GM19240 (cell line): Measurements from ENCODE around the gene METTL25B.

Source experiments
- DNase-seq: peaks from one replicate; pipeline ENCODE4 v3.0.0; 2011; ENCODE audit warnings: low spot score; ENCODE audit not compliant: insufficient read length

Gene METTL25B

GRCh38 chr1:156700736-156701531 lies 27.3 kb upstream of the METTL25B start:
- no peak for DNase-seq

- DNase-seq = no peak
Measured at GRCh38 chr1:156703336-156703735, 24.9 kb upstream of the METTL25B start.

DNA sequence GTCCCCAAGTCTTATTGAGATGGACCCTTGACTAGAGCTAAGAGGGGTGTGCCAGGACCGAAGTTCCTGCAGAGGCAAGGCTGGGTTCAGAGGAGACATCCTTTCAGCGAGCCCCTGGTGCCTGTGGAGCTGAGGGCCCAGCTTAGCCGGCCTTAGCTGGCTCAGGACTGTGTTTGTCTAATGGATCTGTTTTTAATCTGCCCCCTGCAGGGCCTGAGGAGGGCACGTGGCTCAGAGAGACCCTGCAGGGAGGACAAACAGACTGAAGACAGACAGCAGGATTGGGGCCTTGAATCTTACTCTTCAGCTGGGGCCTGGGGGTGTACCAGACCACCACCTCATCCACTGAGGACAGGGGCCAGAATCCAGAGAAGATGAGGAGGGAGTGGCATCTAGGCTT lies 24.5 kb upstream of the METTL25B start:
- DNase-seq = no peak

- no peak for DNase-seq
Measured at GRCh38 chr1:156704166-156704711, 24.0 kb upstream of the METTL25B start.

DNA sequence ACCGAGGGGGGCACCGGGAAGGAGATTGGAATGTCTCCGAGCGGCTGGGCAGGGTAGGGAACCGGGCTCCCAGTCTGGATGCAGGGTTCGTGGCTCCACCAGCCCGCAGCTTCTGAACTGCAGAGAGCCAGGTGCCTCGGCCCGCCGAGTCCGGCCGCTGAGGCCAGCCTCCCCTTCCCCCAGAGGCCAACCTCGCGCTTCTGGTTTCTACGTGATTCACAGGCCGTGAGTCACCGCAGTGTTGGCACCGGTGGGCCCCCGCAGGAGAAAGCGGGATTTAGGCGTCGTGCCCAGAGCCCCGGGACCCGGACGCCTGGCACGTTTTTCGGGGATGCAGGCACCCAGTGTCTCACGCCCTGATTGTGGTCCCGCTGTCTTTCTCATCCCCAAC lies 23.3 kb upstream of the METTL25B start:
- DNase-seq = no peak

DNA sequence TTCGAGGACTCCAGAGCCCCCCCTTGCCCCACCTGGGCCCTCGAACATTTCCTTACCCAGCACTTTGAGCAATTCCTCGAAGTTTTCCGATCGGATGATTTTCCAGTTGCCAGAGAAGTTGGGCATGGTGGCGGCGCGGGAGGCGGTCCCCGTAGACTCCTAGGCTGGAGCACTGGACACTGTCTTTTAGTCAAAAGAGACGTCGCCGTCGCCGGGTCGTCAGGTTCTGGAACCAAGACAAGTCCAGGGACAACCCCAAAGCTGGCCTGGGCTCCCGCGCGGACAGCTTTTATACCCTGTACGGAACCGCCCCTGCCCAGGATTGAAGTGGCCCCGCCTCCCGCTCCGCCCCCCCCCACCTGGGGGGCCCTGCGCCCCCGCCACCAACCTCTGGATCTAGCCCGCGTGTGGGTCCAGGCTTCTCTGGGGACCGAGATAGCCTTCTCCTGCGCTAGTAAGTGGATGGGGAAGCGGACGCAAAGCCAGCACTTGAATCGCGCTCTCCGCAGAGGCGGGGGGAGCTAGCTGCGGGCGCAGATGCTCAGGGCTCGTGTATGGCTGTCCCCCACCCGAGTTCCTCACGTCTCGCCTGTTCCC lies 22.9 kb upstream of the METTL25B start, which contains the start of gene CRABP2:
Gene CRABP2, minus strand, starts transcription at position 263 of the 597 bp plus-strand sequence. Its CDS starts 137 bp downstream, at position 126.
- DNase-seq = no peak

GRCh38 chr1:156705918-156706656 lies 22.2 kb upstream of the METTL25B start:
- no peak for DNase-seq

- no peak for DNase-seq
Measured at GRCh38 chr1:156706657-156707416, 21.4 kb upstream of the METTL25B start.

DNA sequence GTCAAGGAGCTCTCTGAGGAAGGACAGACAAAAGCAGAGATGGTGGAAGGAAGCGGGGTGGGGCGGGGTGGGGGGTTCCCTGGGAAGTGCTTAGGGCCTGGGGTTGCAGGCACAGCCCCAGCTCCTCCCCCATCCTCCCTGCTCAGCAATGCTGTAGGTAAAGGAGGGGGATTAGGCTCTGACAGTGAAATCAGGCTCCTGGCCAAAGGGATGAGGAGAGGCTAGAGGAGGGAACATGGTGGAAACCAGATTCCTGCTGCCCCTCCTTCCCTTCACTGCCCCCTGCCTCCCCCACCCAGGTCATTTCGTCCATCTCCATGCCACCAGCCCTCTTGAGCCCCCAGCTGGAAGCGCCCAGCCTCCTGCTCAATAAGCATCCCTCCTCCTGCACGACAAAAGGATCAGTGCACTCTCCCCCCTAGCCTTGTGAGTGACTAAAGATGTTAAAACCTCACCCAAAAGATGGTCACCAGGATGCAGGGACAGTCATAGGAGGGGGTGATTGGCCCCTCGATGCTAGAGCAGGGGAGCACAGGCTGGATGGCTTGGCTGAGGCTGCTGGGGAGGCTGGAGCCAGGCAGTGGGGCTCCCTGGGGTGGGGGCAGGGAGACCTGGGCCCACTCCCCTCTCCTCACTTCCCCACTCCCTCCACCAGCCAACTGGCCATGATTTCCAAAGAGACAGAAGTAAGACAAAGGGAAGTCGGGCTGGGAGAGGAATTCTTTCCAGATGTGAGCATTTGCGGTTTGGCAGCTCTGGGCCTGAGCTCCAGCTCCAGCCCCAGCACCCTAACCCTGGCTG lies 20.7 kb upstream of the METTL25B start:
- no peak for DNase-seq

- no peak for DNase-seq
Measured at GRCh38 chr1:156708218-156708661, 20.0 kb upstream of the METTL25B start.

- DNase-seq = no peak
Measured at GRCh38 chr1:156709031-156709430, 19.2 kb upstream of the METTL25B start.

DNA sequence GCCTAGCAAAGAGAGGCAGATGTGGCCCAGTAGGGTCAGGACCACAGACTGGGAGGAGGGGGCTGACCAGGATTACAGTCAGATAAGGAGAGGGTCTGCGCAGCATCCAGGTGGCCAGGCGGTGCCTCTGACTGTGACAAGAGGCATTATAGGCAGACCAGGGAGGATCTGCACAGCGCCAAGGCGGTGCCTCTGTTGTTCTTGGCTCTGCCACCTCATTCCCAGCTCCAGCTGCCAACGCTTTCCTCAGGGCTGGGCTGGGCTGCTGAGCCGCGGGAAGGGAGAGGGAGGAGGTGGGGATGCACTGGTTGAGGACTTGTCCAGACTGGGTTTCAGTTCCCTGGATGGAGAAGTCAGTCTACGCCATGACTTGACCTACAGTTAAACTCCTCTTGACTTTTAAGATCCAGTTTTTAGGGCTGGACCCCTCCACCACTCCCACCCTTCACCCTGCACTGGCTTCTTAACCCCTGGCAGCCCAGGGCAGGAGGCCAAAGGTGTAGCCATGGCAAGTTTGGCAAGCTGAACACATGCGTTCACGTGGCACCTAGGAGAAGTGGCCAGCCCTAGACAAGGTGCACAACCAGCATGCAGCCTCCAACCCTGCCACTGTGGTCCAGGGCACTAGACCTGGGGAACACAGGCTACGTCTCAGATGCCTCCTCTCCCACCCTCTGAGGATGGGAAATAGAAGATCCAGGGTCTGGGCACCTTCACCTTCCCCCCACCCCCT lies 18.3 kb upstream of the METTL25B start:
- DNase-seq = no peak

- no peak for DNase-seq
Measured at GRCh38 chr1:156711011-156711817, 17.1 kb upstream of the METTL25B start.

- DNase-seq = no peak
Measured at GRCh38 chr1:156712626-156713025, 15.6 kb upstream of the METTL25B start.

- no peak for DNase-seq
Measured at GRCh38 chr1:156714830-156715229, 13.4 kb upstream of the METTL25B start.

- no peak for DNase-seq
Measured at GRCh38 chr1:156717351-156717750, 10.9 kb upstream of the METTL25B start.

- DNase-seq = no peak
Measured at GRCh38 chr1:156721131-156721530, 7.1 kb upstream of the METTL25B start.

DNA sequence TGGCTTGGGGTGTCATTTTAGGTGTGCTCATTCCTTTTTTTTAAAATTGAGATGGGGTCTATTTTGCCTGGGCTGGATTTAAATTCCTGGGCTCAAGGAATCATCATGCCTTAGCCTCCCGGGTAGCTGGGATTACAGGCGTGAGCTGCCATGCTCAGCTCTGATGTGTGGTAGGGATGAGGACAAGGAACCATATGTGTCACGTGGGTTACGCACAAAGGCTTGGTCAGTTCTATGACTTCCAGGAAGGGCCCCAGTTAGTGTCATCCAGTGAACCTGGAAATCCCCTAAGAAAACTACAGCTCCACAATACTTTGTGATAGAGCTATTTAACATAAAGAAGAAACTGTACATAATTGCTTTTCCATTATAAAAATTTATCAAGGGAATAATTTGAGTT lies 6.7 kb upstream of the METTL25B start:
- no peak for DNase-seq
